Measurements from ENCODE around the gene IL1RAPL2. TPM values are rescaled to one million over a fixed set of nuclear protein-coding genes. Genes with fewer than 3 reads are reported as not detected.

IL1RAPL2 gene
- total RNA-seq, 1 experiment from 2014 or later: not detected

GRCh38 chrX:105483011-105483410, 917.0 kb downstream of the IL1RAPL2 start:
- Histone ChIP-seq H3K4me3 (ENCODE audit: low read depth in 2 of 2, low read length in 2 of 2) (no peak overlapping the region), H3K36me3 (ENCODE audit: control insufficient read depth, insufficient read depth, low read length) (no peaks in the 10 kb centered on the region), H3K27ac (ENCODE audit: low read length) (no peak overlapping the region), H3K9me3 (ENCODE audit: control insufficient read depth, insufficient read depth, low read depth, low read length) (no peaks in the 10 kb centered on the region), H3K27me3 (ENCODE audit: control insufficient read depth, insufficient read depth, low read length) (no peaks in the 10 kb centered on the region), H3K4me1 (ENCODE audit: control insufficient read depth, insufficient read depth, low read length) (no peaks in the 10 kb centered on the region)
- ATAC-seq (no peak), DNase-seq (ENCODE audit: low read depth, low spot score) (no peak)
- TF ChIP-seq TCF7L2 (IDR thresholded peaks at IDR 0.05; ENCODE audit: low read depth, low read length): no peak
- TF ChIP-seq SIN3A (IDR thresholded peaks at IDR 0.05; ENCODE audit: borderline replicate concordance, insufficient read depth, low read depth, low read length): no peak
- TF ChIP-seq, protein P1, sequence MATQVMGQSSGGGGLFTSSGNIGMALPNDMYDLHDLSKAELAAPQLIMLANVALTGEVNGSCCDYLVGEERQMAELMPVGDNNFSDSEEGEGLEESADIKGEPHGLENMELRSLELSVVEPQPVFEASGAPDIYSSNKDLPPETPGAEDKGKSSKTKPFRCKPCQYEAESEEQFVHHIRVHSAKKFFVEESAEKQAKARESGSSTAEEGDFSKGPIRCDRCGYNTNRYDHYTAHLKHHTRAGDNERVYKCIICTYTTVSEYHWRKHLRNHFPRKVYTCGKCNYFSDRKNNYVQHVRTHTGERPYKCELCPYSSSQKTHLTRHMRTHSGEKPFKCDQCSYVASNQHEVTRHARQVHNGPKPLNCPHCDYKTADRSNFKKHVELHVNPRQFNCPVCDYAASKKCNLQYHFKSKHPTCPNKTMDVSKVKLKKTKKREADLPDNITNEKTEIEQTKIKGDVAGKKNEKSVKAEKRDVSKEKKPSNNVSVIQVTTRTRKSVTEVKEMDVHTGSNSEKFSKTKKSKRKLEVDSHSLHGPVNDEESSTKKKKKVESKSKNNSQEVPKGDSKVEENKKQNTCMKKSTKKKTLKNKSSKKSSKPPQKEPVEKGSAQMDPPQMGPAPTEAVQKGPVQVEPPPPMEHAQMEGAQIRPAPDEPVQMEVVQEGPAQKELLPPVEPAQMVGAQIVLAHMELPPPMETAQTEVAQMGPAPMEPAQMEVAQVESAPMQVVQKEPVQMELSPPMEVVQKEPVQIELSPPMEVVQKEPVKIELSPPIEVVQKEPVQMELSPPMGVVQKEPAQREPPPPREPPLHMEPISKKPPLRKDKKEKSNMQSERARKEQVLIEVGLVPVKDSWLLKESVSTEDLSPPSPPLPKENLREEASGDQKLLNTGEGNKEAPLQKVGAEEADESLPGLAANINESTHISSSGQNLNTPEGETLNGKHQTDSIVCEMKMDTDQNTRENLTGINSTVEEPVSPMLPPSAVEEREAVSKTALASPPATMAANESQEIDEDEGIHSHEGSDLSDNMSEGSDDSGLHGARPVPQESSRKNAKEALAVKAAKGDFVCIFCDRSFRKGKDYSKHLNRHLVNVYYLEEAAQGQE (IDR thresholded peaks at IDR 0.05; ENCODE audit: insufficient read depth in 1 of 2, low read depth in 2 of 2, low read length in 1 of 2): no peak
- TF ChIP-seq POLR2AphosphoS5 (IDR thresholded peaks at IDR 0.05; ENCODE audit: low read depth, low read length): no peak
- TF ChIP-seq CTCF (IDR thresholded peaks at IDR 0.05): no peak
- POLR2A ChIA-PET: no interaction called here
- in situ Hi-C loops (cut with HindIII; ENCODE audit: low pct_unique_long_range_greater_than_20kb, low sequenced_read_pairs) (no loop called here), intact Hi-C loops (cut with micrococcal nuclease; ENCODE audit: unreplicated experiment) (no loop called here)
- no TSS peak for BruUV-seq (replicated peaks)
- CTCF ChIA-PET: no interaction called here

DNA sequence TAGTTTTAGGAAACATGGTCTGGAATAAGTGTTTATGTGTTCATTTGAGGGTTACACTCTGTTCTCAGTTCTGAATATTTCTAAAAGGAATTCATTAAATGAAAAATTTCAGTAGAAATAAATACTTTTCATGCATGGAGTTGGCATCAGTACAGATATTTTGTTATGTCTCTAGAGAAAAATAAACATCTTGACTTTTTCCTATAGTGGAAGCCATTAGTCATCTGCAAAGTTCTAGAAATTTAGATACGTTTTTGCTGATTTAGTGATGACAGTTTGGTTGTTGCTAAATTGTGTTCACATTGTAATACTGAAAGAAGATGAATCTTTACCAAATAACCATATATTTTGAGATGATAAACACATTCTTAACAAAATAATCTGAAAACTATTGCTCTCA, 922.7 kb downstream of the IL1RAPL2 start:
- Histone ChIP-seq H3K36me3 (ENCODE audit: control insufficient read depth, insufficient read depth, low read length) (no peaks in the 10 kb centered on the region), H3K4me3 (ENCODE audit: low read depth in 2 of 2, low read length in 2 of 2) (no peak overlapping the region), H3K4me1 (ENCODE audit: control insufficient read depth, insufficient read depth, low read length) (no peaks in the 10 kb centered on the region), H3K27ac (ENCODE audit: low read length) (no peak overlapping the region), H3K9me3 (ENCODE audit: control insufficient read depth, insufficient read depth, low read depth, low read length) (no peaks in the 10 kb centered on the region), H3K27me3 (ENCODE audit: control insufficient read depth, insufficient read depth, low read length) (no peaks in the 10 kb centered on the region)
- ATAC-seq (no peak), DNase-seq (ENCODE audit: low read depth, low spot score) (no peak)
- BruUV-seq (replicated peaks): no TSS peak
- in situ Hi-C loops (cut with HindIII; ENCODE audit: low pct_unique_long_range_greater_than_20kb, low sequenced_read_pairs): no loop called here
- TF ChIP-seq, protein P1 (IDR thresholded peaks at IDR 0.05; ENCODE audit: insufficient read depth in 1 of 2, low read depth in 2 of 2, low read length in 1 of 2): no peak
- TF ChIP-seq TCF7L2 (IDR thresholded peaks at IDR 0.05; ENCODE audit: low read depth, low read length) (no peak), CTCF (IDR thresholded peaks at IDR 0.05) (no peak), POLR2AphosphoS5 (IDR thresholded peaks at IDR 0.05; ENCODE audit: low read depth, low read length) (no peak), SIN3A (IDR thresholded peaks at IDR 0.05; ENCODE audit: borderline replicate concordance, insufficient read depth, low read depth, low read length) (no peak)
- intact Hi-C loops (cut with micrococcal nuclease; ENCODE audit: unreplicated experiment): no loop called here
- POLR2A ChIA-PET: no interaction called here
- CTCF ChIA-PET: no interaction called here
